ENCODE data around the gene PRKG2. TPM values are rescaled to one million over a fixed set of nuclear protein-coding genes. Genes with fewer than 3 reads are reported as not detected.

The PRKG2 gene
- total RNA-seq, 4 donors from 2014 or later, result 0.91 to 6.5 (median 2.8) TPM

DNA sequence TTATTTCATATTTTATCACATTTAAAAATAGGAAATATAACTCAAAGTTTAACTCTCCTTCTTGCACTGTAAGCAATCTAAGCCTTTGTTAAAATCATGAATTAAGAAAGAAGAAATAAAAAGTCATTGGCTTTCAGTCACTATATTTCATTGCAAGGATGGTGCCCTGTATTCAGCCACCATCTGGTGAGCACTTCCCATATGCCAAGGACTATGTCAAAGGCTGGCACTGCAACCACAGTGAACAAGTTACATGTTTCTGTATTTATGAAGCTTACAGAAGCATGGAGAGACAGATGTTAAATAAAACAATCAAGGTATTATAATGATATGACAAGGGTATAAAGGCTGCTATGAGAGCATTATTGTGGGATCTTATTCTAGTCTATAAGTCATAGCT, 68.6 kb downstream of the PRKG2 start:
- no peak for DNase-seq
- no peak overlapping the region for H3K27ac ChIP-seq
- no peak overlapping the region for H3K4me3 ChIP-seq
- H3K27me3 ChIP-seq, result no peaks in the 10 kb centered on the region
- H3K36me3 ChIP-seq, result no peaks in the 10 kb centered on the region
- intact Hi-C loops (cut with DNase I), result no loop called here
- H3K9me3 ChIP-seq, result no peaks in the 10 kb centered on the region
- H3K4me1 ChIP-seq, result no peaks in the 10 kb centered on the region
- TF ChIP-seq POLR2A (IDR thresholded peaks at IDR 0.05), result no peak
- TF ChIP-seq, protein P1, sequence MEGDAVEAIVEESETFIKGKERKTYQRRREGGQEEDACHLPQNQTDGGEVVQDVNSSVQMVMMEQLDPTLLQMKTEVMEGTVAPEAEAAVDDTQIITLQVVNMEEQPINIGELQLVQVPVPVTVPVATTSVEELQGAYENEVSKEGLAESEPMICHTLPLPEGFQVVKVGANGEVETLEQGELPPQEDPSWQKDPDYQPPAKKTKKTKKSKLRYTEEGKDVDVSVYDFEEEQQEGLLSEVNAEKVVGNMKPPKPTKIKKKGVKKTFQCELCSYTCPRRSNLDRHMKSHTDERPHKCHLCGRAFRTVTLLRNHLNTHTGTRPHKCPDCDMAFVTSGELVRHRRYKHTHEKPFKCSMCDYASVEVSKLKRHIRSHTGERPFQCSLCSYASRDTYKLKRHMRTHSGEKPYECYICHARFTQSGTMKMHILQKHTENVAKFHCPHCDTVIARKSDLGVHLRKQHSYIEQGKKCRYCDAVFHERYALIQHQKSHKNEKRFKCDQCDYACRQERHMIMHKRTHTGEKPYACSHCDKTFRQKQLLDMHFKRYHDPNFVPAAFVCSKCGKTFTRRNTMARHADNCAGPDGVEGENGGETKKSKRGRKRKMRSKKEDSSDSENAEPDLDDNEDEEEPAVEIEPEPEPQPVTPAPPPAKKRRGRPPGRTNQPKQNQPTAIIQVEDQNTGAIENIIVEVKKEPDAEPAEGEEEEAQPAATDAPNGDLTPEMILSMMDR (IDR thresholded peaks at IDR 0.05), result no peak

DNA sequence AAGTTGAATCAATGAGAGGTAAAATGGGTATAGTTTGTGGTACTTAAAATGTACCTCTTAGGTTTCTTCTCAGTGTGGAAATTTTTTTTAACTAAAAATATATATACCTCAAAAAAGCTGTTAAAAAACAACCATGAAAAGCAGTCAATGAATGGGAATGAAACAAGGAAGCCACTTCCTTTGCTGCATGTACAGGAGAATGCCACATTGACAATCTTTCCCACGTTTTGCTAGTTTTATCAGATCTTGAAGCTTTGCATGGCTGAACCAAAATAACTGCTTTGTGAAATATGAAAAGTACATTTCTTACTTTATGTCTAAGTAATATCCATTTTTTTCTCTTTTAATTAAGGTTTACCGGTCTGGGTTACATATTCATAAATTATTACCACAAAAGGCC, 71.8 kb downstream of the PRKG2 start:
- no peak overlapping the region for H3K4me3 ChIP-seq
- intact Hi-C loops (cut with DNase I), result no loop called here
- H3K27me3 ChIP-seq, result no peaks in the 10 kb centered on the region
- no peak overlapping the region for H3K27ac ChIP-seq
- TF ChIP-seq POLR2A (IDR thresholded peaks at IDR 0.05), result no peak
- TF ChIP-seq, protein P1 (IDR thresholded peaks at IDR 0.05), result no peak
- WGBS, 2 donors, result 54 to 71% methylated on average over 2 of the region's 2 CpGs
- H3K4me1 ChIP-seq, result no peaks in the 10 kb centered on the region
- no peak for DNase-seq
- H3K36me3 ChIP-seq, result no peaks in the 10 kb centered on the region
- no peaks in the 10 kb centered on the region for H3K9me3 ChIP-seq

DNA sequence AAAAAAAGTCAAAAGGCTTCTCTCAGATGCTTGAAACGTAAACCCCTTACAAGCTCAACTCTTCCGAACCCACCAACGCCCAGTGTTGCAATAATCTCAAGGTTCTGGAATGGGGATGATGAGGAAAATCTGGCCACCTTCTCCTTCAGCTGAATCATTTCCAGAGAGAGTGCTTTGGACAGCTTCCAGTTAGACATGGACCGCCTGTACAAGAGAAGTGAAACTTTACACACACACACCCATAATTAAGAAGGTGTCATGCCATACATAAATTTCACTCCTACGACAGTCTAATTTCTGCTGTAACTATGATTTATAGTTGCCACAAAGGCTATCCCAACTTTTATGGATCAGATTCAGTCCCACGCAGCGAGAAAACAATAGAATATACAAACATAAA, 72.3 kb downstream of the PRKG2 start:
- H3K27me3 ChIP-seq, result no peaks in the 10 kb centered on the region
- WGBS, 2 donors, result 29 to 44% methylated on average over 7 of the region's 7 CpGs
- H3K27ac ChIP-seq, result no peak overlapping the region
- H3K36me3 ChIP-seq, result no peaks in the 10 kb centered on the region
- TF ChIP-seq, protein P1 (IDR thresholded peaks at IDR 0.05), result no peak
- TF ChIP-seq POLR2A (IDR thresholded peaks at IDR 0.05), result no peak
- no peaks in the 10 kb centered on the region for H3K9me3 ChIP-seq
- DNase-seq, result no peak
- no peak overlapping the region for H3K4me3 ChIP-seq
- intact Hi-C loops (cut with DNase I), result no loop called here
- no peaks in the 10 kb centered on the region for H3K4me1 ChIP-seq

DNA sequence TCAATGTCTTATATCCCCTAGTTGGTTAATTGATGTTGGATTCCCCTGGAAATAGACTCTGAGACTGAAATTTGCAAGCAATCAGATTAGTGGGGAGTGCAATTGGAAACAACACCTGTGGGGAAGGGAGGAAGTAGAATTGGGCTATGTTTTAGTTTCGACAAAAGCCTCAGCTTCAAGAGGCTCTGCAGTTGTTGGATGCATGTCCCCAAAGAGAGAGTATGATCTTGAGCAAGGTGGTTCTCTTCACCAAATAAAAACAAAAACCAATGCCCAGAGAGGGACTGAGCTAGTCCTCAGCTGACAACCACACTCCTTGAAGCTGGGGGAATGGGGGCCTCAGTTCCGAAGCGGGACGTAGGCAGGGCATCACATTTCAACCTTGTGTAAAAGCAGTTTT, 77.1 kb downstream of the PRKG2 start:
- no peaks in the 10 kb centered on the region for H3K9me3 ChIP-seq
- no peak for DNase-seq
- WGBS, 2 donors, result 94 to 95% methylated on average over 4 of the region's 4 CpGs
- H3K27ac ChIP-seq, result no peak overlapping the region
- H3K27me3 ChIP-seq, result no peaks in the 10 kb centered on the region
- H3K4me1 ChIP-seq, result peaks cover 0 to 11% (median 0%) of the 10 kb centered on the region in 3 donors
- intact Hi-C loops (cut with DNase I), result no loop called here
- H3K36me3 ChIP-seq, result no peaks in the 10 kb centered on the region
- TF ChIP-seq, protein P1 (IDR thresholded peaks at IDR 0.05), result no peak
- TF ChIP-seq POLR2A (IDR thresholded peaks at IDR 0.05), result no peak
- H3K4me3 ChIP-seq, result no peak overlapping the region

DNA sequence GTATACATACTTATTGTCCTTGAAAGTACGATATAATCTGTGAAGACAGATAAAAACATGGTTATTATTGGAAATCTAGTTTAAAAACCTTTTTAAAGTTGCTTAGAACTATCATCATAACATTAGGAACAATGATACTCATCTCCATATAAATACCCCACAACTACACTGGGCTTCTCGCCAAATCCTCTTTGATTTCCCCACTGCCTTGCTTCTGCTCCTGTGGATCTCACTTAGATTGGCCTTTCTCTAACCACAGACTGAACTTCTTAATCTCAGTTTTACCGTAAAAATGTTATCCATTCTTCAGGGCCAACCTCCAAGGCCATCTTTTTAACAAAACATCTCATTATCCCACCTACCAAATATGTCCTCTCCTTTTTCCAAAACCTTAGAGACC, 77.6 kb downstream of the PRKG2 start:
- Histone ChIP-seq H3K4me1 (peaks cover 0 to 11% (median 0%) of the 10 kb centered on the region in 3 donors), H3K9me3 (no peaks in the 10 kb centered on the region), H3K27ac (no peak overlapping the region), H3K27me3 (no peaks in the 10 kb centered on the region), H3K36me3 (no peaks in the 10 kb centered on the region), H3K4me3 (no peak overlapping the region)
- WGBS, 2 donors, result 77 to 88% methylated on average over 3 of the region's 3 CpGs
- no peak for TF ChIP-seq POLR2A (IDR thresholded peaks at IDR 0.05)
- TF ChIP-seq, protein P1 (IDR thresholded peaks at IDR 0.05), result no peak
- no peak for DNase-seq
- intact Hi-C loops (cut with DNase I), result no loop called here

Measured in esophagus squamous epithelium (tissue), 5 donors.